WTC11 (cell line): Measurements from ENCODE around the gene CDH7.

ENCODE experiments used
- CTCF ChIP-seq: fragments of 200-600 bp; IDR thresholded peaks from 2 replicates; pipeline ENCODE4 v1.8.0; 2022; ENCODE audit warnings: antibody characterized with exemption
- FOXP1 ChIP-seq: sonication (generic); formaldehyde crosslinking; IDR thresholded peaks from 2 replicates; pipeline ENCODE4 v1.8.0; 2022; ENCODE audit warnings: missing genetic modification reagents, mild to moderate bottlenecking, moderate library complexity, borderline replicate concordance
- MAX ChIP-seq: sonication (generic); formaldehyde crosslinking; IDR thresholded peaks from 2 replicates; pipeline ENCODE4 v1.8.0; 2022; ENCODE audit warnings: mild to moderate bottlenecking, missing genetic modification reagents
- NFE2L1 ChIP-seq: sonication (generic); formaldehyde crosslinking; IDR thresholded peaks from 2 replicates; pipeline ENCODE4 v1.8.1; 2023; ENCODE audit warnings: missing genetic modification reagents
- NFYB ChIP-seq: sonication (generic); formaldehyde crosslinking; conservative IDR thresholded peaks from 2 replicates; pipeline ENCODE4 v1.8.0; 2022; ENCODE audit warnings: low read depth, missing genetic modification reagents
- RELA ChIP-seq: sonication (generic); formaldehyde crosslinking; IDR thresholded peaks from 2 replicates; pipeline ENCODE4 v1.8.1; 2022; ENCODE audit warnings: missing genetic modification reagents, mild to moderate bottlenecking, borderline replicate concordance
- USF2 ChIP-seq: sonication (generic); formaldehyde crosslinking; IDR thresholded peaks from 2 replicates; pipeline ENCODE4 v1.8.1; 2023; ENCODE audit warnings: mild to moderate bottlenecking, missing genetic modification reagents, moderate library complexity
- ZNF138 ChIP-seq: sonication (generic); formaldehyde crosslinking; conservative IDR thresholded peaks from 2 replicates; pipeline ENCODE4 v1.8.1; 2022; ENCODE audit warnings: mild to moderate bottlenecking, moderate library complexity, missing genetic modification reagents

GRCh38 chr18:65706646-65707045 lies 44.2 kb upstream of the CDH7 start:
- TF ChIP-seq NFYB (CRISPR knock-in tag): no peak
- TF ChIP-seq CTCF: no peak
- no peak for TF ChIP-seq MAX (CRISPR knock-in tag)
- no peak for TF ChIP-seq NFE2L1 (CRISPR knock-in tag)
- TF ChIP-seq RELA (CRISPR knock-in tag): no peak
- TF ChIP-seq ZNF138 (CRISPR knock-in tag): no peak
- no peak for TF ChIP-seq USF2 (CRISPR knock-in tag)
- no peak for TF ChIP-seq FOXP1
